Smooth muscle cell (in vitro differentiated cells): ENCODE results near the gene LSP1. TPM values are rescaled to one million over a fixed set of nuclear protein-coding genes. Genes with fewer than 3 reads are reported as not detected.

Source experiments
- DNase-seq: peaks from one replicate; lab custom pipeline; 2025; ENCODE audit not compliant: unreplicated experiment; lab: John Stamatoyannopoulos, UW
- H2AFZ ChIP-seq: fragments of 200-600 bp; sonication (generic); 2 replicates; pipeline ENCODE4 v1.6.0; 2016; ENCODE audit warnings: antibody characterized with exemption, low read depth, mild to moderate bottlenecking
- H3F3A ChIP-seq: fragments of 200-600 bp; sonication (generic); 2 replicates; pipeline ENCODE4 v1.6.0; 2017; ENCODE audit warnings: antibody characterized with exemption, low read depth
- H3K27ac ChIP-seq: fragments of 200-600 bp; sonication (generic); 2 replicates; pipeline ENCODE4 v1.5.1; 2016; ENCODE audit warnings: low read depth, mild to moderate bottlenecking
- H3K27me3 ChIP-seq: fragments of 200-600 bp; sonication (generic); 2 replicates; pipeline ENCODE4 v1.6.1; 2016; ENCODE audit warnings: low read depth, mild to moderate bottlenecking
- H3K36me3 ChIP-seq: fragments of 200-600 bp; sonication (generic); 2 replicates; pipeline ENCODE4 v1.5.1; 2016; ENCODE audit warnings: low read depth
- H3K4me1 ChIP-seq: fragments of 200-600 bp; sonication (generic); 2 replicates; pipeline ENCODE4 v1.5.1; 2016; ENCODE audit warnings: low read depth
- H3K4me2 ChIP-seq: fragments of 200-600 bp; sonication (generic); 2 replicates; pipeline ENCODE4 v1.6.0; 2016; ENCODE audit warnings: mild to moderate bottlenecking
- H3K4me3 ChIP-seq: fragments of 200-600 bp; sonication (generic); 2 replicates; pipeline ENCODE4 v1.5.1; 2016; ENCODE audit warnings: mild to moderate bottlenecking
- H3K79me2 ChIP-seq: fragments of 200-600 bp; sonication (generic); 2 replicates; pipeline ENCODE4 v1.6.0; 2016; ENCODE audit warnings: low read depth, mild to moderate bottlenecking
- H3K9ac ChIP-seq: fragments of 200-600 bp; sonication (generic); 2 replicates; pipeline ENCODE4 v1.6.0; 2016; ENCODE audit warnings: low read depth
- H3K9me3 ChIP-seq: fragments of 200-600 bp; sonication (generic); replicated peaks from 2 replicates; pipeline ENCODE4 v1.5.1; 2016; ENCODE audit warnings: low read depth
- H4K20me1 ChIP-seq: fragments of 200-600 bp; sonication (generic); 2 replicates; pipeline ENCODE4 v1.6.0; 2016; ENCODE audit warnings: low read depth
- CTCF ChIP-seq: fragments of 200-600 bp; sonication (generic); IDR thresholded peaks from 2 replicates; pipeline ENCODE4 v1.5.1; 2017; ENCODE audit warnings: borderline replicate concordance, mild to moderate bottlenecking, antibody characterized with exemption; ENCODE audit not compliant: insufficient read depth, poor library complexity, severe bottlenecking
- WGBS: methylation state at CpG from one replicate; pipeline ENCODE4 v1.1.7; 2016; ENCODE audit warnings: low lambda C conversion rate; 5-methylcytosine and 5-hydroxymethylcytosine counted together
- polyA plus RNA-seq: library from polyadenylated mRNA; unstranded; fragments of >200 nt; fragmentation: Nextera tagmentation; extraction: Ambion mirVana; gene quantifications from 2 replicates; pipeline ENCODE4 v1.2.1, GENCODE V29; 2016
- total RNA-seq: library from RNA; depleted of rRNA; stranded (reverse); fragments of >200 nt; gene quantifications from 2 replicates; pipeline ENCODE4 v1.2.3, GENCODE V29; 2014

LSP1 gene
- total and polyA plus RNA-seq, 2 experiments from 2014 or later = 2.1 to 13.7 TPM

DNA sequence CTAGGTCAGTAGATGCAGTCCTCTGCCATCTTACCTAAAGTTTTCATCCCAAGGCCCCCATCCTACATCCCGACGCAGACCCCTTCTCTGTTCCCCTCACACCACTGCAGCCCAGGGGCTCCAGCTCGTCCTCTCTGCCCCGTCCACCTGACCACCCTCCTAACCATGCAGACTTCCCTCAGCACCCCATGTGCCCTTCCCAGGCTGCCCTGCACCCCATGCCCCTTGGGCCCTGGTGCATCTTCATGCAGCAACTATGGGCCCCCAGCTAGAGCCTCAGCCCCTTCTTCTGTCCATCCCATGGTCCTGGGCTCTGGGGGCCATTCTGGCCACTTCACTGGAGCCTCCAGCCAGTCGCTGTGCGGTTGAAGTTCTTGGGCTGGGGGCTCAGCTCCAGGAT is 35.9 kb downstream of the LSP1 start:
- 100% methylated on average over 6 of the region's 6 CpGs for whole genome bisulfite sequencing
- H3K9ac ChIP-seq = no peak overlapping the region
- H3K4me2 ChIP-seq = no peak overlapping the region

DNA sequence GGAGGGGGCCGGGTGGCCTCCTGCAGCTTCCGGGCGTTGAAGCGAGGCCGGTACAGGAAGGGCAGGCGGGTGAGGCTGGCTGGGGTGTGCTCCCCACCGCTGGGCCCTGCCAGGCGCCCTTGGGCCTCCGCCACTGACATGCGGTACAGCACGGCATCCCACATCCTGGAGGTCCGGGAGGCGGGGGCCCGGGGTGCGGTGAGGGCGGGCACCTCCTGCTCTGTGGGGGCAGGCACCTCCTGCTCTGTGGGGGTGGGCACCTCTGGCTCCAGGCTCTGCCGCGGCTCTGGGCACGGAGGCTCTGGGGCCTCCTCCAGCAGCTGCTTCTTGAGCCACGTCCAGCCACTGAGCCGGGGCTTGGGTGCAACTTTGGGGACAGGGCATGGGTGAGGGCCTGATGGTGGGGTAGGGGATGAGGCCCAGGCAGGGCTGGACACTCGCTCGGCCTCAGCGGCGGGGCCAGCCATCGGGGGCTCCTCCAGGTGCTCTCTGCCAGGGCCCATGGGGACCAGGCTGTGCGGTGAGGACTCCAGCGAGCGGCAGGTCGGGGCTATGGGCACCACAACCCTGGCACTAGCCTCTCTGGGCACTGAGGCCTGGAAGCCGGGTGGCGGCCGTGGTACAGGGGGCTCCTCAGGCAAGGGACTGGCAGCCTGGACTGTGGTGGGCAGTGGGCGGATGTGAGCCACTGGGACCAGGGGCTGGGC is 36.5 kb downstream of the LSP1 start:
- Histone ChIP-seq H4K20me1 (no peaks in the 10 kb centered on the region), H3K36me3 (no peaks in the 10 kb centered on the region), H3K9me3 (no peaks in the 10 kb centered on the region), H3K4me1 (no peaks in the 10 kb centered on the region), H2AFZ (no peak overlapping the region), H3K9ac (no peak overlapping the region), H3K27ac (no peak overlapping the region), H3K4me2 (no peak overlapping the region), H3K4me3 (no peak overlapping the region), H3K27me3 (no peaks in the 10 kb centered on the region), H3K79me2 (no peaks in the 10 kb centered on the region), H3F3A (peaks cover under 1% of the 10 kb centered on the region)
- TF ChIP-seq CTCF = no peak
- WGBS = 92% methylated on average over 31 of the region's 34 CpGs
- no peak for DNase-seq

More for the DNA sequence above, 35.9 kb downstream of the LSP1 start:
- Histone ChIP-seq H3K79me2 (no peaks in the 10 kb centered on the region), H3K9me3 (no peaks in the 10 kb centered on the region), H3K36me3 (no peaks in the 10 kb centered on the region), H3K27ac (no peak overlapping the region), H3F3A (no peaks in the 10 kb centered on the region), H3K4me1 (no peaks in the 10 kb centered on the region), H3K4me3 (no peak overlapping the region), H3K27me3 (no peaks in the 10 kb centered on the region), H2AFZ (no peak overlapping the region), H4K20me1 (no peaks in the 10 kb centered on the region)
- TF ChIP-seq CTCF = no peak
- DNase-seq = no peak

GRCh38 chr11:1889941-1890855 is 37.3 kb downstream of the LSP1 start:
- Histone ChIP-seq H3F3A (peaks cover 5% of the 10 kb centered on the region), H3K36me3 (no peaks in the 10 kb centered on the region)
- no peak for TF ChIP-seq CTCF

More at GRCh38 chr11:1889941-1890855, 37.3 kb downstream of the LSP1 start:
- WGBS = 94% methylated on average over 22 of the region's 33 CpGs
- DNase-seq = no peak
- Histone ChIP-seq H3K27ac (no peak overlapping the region), H4K20me1 (no peaks in the 10 kb centered on the region), H3K4me1 (no peaks in the 10 kb centered on the region), H3K4me2 (no peak overlapping the region), H3K9me3 (no peaks in the 10 kb centered on the region), H3K4me3 (no peak overlapping the region), H3K9ac (no peak overlapping the region), H3K27me3 (no peaks in the 10 kb centered on the region), H3K79me2 (no peaks in the 10 kb centered on the region), H2AFZ (no peak overlapping the region)
